ENCODE data around the gene LAMA5. TPM values are rescaled to one million over a fixed set of nuclear protein-coding genes. Genes with fewer than 3 reads are reported as not detected.

The LAMA5 gene
- total and polyA plus RNA-seq, 2 donors (not counting 1 experiment from before 2014, with no cell fraction given): 52.9 to 83.5 TPM

DNA sequence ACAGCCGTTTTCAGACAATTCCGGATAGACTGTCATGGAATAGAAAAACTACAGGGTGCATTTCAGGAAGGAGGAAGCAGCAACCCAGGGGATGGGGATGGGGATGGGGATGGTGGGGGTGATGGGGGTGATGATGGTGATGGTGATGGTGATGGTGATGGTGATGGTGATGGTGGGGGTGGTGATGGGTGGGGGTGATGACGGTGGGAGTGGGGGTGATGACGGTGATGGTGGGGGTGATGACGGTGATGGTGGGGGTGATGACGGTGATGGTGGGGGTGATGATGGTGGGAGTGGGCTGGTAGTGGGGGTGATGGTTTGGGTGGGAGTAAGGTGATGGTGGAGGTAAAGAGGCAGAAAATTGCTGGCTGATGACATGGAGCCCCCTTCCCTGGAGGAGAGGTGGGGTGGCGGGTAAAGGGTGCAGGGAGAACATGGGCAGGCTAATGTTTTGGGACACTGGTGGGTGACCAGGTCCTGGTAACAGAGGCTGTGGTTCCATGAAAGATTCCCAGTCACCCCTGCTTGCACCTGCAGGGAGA, 17.5 kb downstream of the LAMA5 start:
- Histone ChIP-seq H3K4me1 (ENCODE audit: control insufficient read depth in 2 of 2, insufficient read depth in 2 of 2, low read length in 2 of 2) (no peaks in the 10 kb centered on the region), H3K9ac (ENCODE audit: low read length) (no peak overlapping the region), H3K4me2 (replicated peaks; ENCODE audit: low read depth, low read length, poor library complexity, severe bottlenecking) (no peak overlapping the region), H3K4me3 (ENCODE audit: control extremely low read depth in 1 of 5, extremely low read depth in 1 of 5, insufficient read depth in 1 of 5, low read depth in 2 of 5, low read length in 4 of 5) (no peak overlapping the region), H3K36me3 (replicated peaks in 1 of 2; ENCODE audit: control extremely low read depth in 1 of 2, control insufficient read depth in 1 of 2, extremely low read depth in 1 of 2, insufficient read depth in 2 of 2, low read length in 1 of 2) (no peaks in the 10 kb centered on the region), H3K9me3 (ENCODE audit: control extremely low read depth in 1 of 3, control insufficient read depth in 2 of 3, insufficient read depth in 1 of 3, low read length in 2 of 3) (peaks cover 0 to 4% (median 0%) of the 10 kb centered on the region in 3 donors), H4K20me1 (ENCODE audit: control insufficient read depth, insufficient read depth, low read length, poor library complexity, severe bottlenecking) (no peaks in the 10 kb centered on the region), H2AFZ (ENCODE audit: insufficient read depth, low read depth, low read length, poor library complexity, severe bottlenecking) (no peak overlapping the region), H3K27ac (ENCODE audit: low read length in 2 of 2) (no peak overlapping the region), H3K27me3 (replicated peaks in 1 of 4; ENCODE audit: control extremely low read depth in 1 of 4, control insufficient read depth in 3 of 4, insufficient read depth in 4 of 4, low read length in 3 of 4) (no peaks in the 10 kb centered on the region), H3K79me2 (ENCODE audit: control insufficient read depth, insufficient read depth, low read length) (no peaks in the 10 kb centered on the region)
- WGBS (ENCODE audit: insufficient coverage): 88% methylated on average over 1 of the region's 7 CpGs
- ATAC-seq (ENCODE audit: low read depth) (no peak), DNase-seq (no peak)
- Mint-ChIP-seq H3K27me3 (no peaks in the 10 kb centered on the region), H3K4me1 (no peaks in the 10 kb centered on the region), H3K27ac (no peak overlapping the region), H3K4me3 (no peak overlapping the region), H3K9me3 (ENCODE audit: insufficient read depth) (peaks cover 3% of the 10 kb centered on the region)
- no peak for TF ChIP-seq EZH2 (IDR thresholded peaks at IDR 0.05; ENCODE audit: borderline replicate concordance, insufficient read depth, low read depth, low read length, poor library complexity, severe bottlenecking)
- TF ChIP-seq, protein P1, sequence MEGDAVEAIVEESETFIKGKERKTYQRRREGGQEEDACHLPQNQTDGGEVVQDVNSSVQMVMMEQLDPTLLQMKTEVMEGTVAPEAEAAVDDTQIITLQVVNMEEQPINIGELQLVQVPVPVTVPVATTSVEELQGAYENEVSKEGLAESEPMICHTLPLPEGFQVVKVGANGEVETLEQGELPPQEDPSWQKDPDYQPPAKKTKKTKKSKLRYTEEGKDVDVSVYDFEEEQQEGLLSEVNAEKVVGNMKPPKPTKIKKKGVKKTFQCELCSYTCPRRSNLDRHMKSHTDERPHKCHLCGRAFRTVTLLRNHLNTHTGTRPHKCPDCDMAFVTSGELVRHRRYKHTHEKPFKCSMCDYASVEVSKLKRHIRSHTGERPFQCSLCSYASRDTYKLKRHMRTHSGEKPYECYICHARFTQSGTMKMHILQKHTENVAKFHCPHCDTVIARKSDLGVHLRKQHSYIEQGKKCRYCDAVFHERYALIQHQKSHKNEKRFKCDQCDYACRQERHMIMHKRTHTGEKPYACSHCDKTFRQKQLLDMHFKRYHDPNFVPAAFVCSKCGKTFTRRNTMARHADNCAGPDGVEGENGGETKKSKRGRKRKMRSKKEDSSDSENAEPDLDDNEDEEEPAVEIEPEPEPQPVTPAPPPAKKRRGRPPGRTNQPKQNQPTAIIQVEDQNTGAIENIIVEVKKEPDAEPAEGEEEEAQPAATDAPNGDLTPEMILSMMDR (IDR thresholded peaks at IDR 0.05): no peak
- intact Hi-C loops (cut with micrococcal nuclease): no loop called here
- POLR2A ChIA-PET: no interaction called here
- CTCF ChIA-PET: interaction anchor here (0.8 kb wide), 1 partner anchor 190 kb away, joined by 4 read pairs; no protein-coding TSS in a partner anchor

DNA sequence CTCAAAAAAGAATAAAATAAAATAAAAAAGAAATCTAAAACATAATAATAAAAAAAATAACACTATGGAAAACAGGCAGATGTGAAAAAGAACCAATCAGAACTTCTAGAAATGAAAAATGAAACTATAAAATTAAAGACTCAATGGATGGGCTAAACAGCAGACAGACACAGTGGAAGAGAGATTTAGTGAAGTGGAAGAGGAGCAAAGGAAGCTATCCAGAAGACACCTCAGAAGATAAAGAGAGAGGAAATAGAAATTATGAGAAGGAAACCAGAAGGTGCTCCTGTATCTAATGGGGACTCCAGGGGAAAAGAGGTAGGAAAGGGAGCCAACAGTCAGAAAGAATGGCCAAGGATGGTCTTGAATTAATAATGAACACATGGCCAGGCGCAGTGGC, 18.5 kb downstream of the LAMA5 start:
- no peaks in the 10 kb centered on the region for H3K36me3 ChIP-seq (replicated peaks in 1 of 2; ENCODE audit: control extremely low read depth in 1 of 2, control insufficient read depth in 1 of 2, extremely low read depth in 1 of 2, insufficient read depth in 2 of 2, low read length in 1 of 2)
- no peaks in the 10 kb centered on the region for H3K27me3 ChIP-seq (replicated peaks in 1 of 4; ENCODE audit: control extremely low read depth in 1 of 4, control insufficient read depth in 3 of 4, insufficient read depth in 4 of 4, low read length in 3 of 4)
- TF ChIP-seq EZH2 (IDR thresholded peaks at IDR 0.05; ENCODE audit: borderline replicate concordance, insufficient read depth, low read depth, low read length, poor library complexity, severe bottlenecking): no peak
- TF ChIP-seq, protein P1 (IDR thresholded peaks at IDR 0.05): no peak
- Mint-ChIP-seq H3K9me3 (ENCODE audit: insufficient read depth) (peaks cover 3% of the 10 kb centered on the region), H3K27ac (no peak overlapping the region), H3K27me3 (no peaks in the 10 kb centered on the region), H3K4me1 (no peaks in the 10 kb centered on the region), H3K4me3 (no peak overlapping the region)
- no peak for ATAC-seq (ENCODE audit: low read depth)
- ChIA-PET POLR2A (no interaction called here), CTCF (no interaction called here)
- DNase-seq: no peak
- H3K4me1 ChIP-seq (ENCODE audit: control insufficient read depth in 2 of 2, insufficient read depth in 2 of 2, low read length in 2 of 2): no peaks in the 10 kb centered on the region
- H4K20me1 ChIP-seq (ENCODE audit: control insufficient read depth, insufficient read depth, low read length, poor library complexity, severe bottlenecking): no peaks in the 10 kb centered on the region
- H3K27ac ChIP-seq (ENCODE audit: low read length in 2 of 2): no peak overlapping the region
- no peak overlapping the region for H3K4me3 ChIP-seq (ENCODE audit: control extremely low read depth in 1 of 5, extremely low read depth in 1 of 5, insufficient read depth in 1 of 5, low read depth in 2 of 5, low read length in 4 of 5)
- H2AFZ ChIP-seq (ENCODE audit: insufficient read depth, low read depth, low read length, poor library complexity, severe bottlenecking): no peak overlapping the region
- no peak overlapping the region for H3K4me2 ChIP-seq (replicated peaks; ENCODE audit: low read depth, low read length, poor library complexity, severe bottlenecking)
- intact Hi-C loops (cut with micrococcal nuclease): no loop called here
- no CpG with 5 or more reads among the region's 1 CpG for WGBS (ENCODE audit: insufficient coverage)
- H3K79me2 ChIP-seq (ENCODE audit: control insufficient read depth, insufficient read depth, low read length): no peaks in the 10 kb centered on the region
- peaks cover 0 to 4% (median 0%) of the 10 kb centered on the region in 3 donors for H3K9me3 ChIP-seq (ENCODE audit: control extremely low read depth in 1 of 3, control insufficient read depth in 2 of 3, insufficient read depth in 1 of 3, low read length in 2 of 3)
- H3K9ac ChIP-seq (ENCODE audit: low read length): no peak overlapping the region

Data from B cell (primary cell).